Right ventricle myocardium superior (tissue), 1 donor: ENCODE data around the gene EVI5L. TPM values are rescaled to one million over a fixed set of nuclear protein-coding genes. Genes with fewer than 3 reads are reported as not detected.

ENCODE experiments used
- ATAC-seq: fragments of 200-7000 bp; cut with Tn5 transposase; one replicate; pipeline ENCODE4 v1.9.1; 2020; ENCODE audit warnings: mild to moderate bottlenecking; ENCODE audit not compliant: poor library complexity
- DNase-seq: peaks from one replicate; pipeline ENCODE4 v3.0.0-alpha.2; 2020
- intact Hi-C: fragments of 100-400 bp; cut with DNase I; formaldehyde crosslinking; loops from one replicate; pipeline ENCODE4 v1.11.2; 2022
- total RNA-seq: library from RNA; stranded (reverse); fragmentation: NEBNext Ultra II Directional; extraction: Animal tissue kit (Norgen Biotek cat#: 25700); gene quantifications from one replicate; pipeline ENCODE4 v1.2.1, GENCODE V29; 2021
- donor health status: DM: no; HTN: yes; CAD: no; lungs with severe emphysema.

Gene EVI5L
- total RNA-seq, 1 donor from 2014 or later: 19.4 TPM

DNA sequence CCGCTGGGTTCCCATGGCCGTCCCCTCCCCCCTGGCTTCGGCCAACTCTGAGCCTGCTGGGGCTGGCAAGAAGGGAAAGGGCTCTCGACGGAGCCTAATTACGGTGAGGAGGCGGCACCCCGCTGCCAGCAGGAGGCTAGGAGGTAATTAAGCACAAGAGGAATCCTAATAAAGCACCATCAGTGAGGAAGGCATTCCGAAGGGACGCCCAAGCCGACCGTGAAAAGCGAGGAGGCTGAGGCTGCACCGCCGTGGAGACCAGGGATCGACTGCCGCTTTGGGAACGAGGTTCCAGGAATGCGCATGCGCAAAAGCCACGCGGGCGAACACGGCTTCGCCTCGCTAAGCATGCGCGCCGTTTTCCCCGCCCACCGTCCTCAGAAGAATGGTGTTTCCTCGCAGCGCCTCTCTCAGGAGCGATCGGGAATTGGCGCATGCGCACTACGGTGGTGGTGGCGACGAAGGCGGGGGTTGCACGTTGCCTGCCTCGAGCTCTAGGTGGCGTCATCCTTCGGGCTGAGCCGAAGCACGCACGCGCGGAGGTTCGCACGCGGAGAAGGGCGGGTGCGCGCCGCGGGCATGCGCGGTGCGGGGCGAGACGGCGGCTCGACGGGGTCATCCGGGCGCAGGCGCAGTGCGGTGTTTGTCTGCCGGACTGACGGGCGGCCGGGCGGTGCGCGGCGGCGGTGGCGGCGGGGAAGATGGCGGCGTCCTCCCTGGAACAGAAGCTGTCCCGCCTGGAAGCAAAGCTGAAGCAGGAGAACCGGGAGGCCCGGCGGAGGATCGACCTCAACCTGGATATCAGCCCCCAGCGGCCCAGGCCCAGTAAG is 73.4 kb downstream of the EVI5L start, which contains the start of gene MAP2K7:
Gene MAP2K7 (plus strand): TSS at position 634 of the 830 bp plus-strand sequence. CDS start 68 bp downstream, at position 702.
- intact Hi-C loops: no loop called here
- DNase-seq: peak; percentile 100
- peak; percentile 92 for ATAC-seq

DNA sequence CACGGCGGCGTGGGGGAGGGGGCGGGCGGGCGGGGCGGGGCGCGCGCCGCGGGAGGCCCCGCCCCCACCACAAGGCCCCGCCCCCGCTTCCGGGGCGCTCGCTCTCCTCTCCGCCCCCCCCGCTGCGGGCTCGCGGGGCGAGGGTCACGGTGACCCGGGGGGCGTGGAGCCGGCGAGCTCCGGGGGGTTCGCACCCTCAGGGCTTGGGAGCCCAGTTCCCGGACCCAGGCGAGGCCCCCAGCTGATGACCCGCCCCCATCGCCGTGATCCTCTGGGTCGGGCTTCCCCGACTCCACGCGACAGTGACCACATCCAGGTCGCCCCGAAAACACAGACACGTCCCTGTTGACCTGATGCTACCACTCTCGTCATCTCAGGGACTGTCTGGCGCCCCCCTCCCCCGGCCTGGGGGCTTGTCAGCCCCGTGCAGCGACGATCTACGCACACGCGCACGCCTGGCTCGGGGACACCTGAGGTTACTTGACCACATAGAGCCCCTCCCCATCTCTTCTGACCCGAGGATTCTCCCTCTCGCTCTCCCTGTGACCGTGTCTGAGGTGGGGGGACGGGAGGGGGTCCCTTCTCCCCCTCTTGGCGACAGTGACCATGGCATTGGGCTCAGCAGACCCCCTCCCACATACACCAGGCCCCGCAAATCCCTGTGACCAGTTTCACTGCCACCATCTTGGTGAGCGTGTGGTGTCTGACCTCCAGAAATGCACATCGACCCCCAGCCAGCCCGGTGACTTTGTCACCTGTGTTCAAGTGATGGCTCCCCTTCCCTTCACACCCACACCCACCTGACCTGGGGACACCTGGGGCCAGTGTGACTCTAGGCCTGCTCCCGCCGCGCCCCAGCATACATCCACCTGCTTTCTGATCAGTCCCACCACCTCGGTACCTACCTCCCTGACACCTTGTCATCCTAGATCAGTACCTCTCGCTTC is 74.3 kb downstream of the EVI5L start:
- DNase-seq (peak; percentile 72), ATAC-seq (peak; percentile 57)
- intact Hi-C loops: no loop called here

DNA sequence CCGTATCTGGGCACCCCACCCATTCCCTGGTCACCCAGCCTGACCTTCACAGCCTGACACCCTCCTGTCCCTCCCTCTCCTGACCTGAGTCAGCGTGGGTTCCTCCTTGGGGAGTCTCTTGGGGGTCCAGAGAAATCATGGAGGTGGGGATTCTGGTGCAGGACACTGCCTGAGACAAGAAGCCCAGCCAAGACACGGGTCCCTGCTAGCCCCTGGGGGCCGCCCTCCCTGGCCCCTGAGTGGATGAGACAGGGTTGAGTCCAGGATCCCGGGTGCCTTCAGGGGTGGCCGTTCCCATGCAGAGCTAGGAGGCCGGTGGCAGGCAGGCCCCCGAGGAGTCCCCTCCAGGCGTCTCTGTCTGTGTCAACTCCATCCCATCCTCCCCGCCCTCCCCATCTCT is 75.2 kb downstream of the EVI5L start:
- ATAC-seq (no peak), DNase-seq (no peak)
- intact Hi-C loops: no loop called here

DNA sequence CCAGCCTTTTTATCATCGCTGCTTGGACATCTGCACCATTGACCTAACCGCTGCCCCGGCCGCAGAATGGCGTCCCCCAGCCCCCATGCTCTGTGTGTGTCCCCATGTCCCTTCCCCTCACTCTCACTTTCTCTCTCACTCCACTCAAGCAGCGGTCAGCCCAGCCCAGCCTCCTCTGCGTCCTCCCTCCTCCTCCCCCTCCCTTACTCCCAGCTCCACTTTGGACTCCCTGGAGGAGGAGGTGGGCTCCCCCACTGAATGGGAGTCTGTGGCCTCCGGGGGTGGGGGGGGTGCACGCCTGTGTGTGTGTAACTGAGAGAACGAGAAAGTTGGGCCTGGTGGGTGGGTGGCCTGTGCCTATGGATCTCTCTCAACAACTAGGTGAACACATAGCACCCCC is 75.8 kb downstream of the EVI5L start:
- intact Hi-C loops: no loop called here
- ATAC-seq (no peak), DNase-seq (no peak)

- ATAC-seq (no peak), DNase-seq (no peak)
- intact Hi-C loops: no loop called here
Observed at GRCh38 chr19:7907122-7907521, 77.1 kb downstream of the EVI5L start.

GRCh38 chr19:7907544-7907943 is 77.5 kb downstream of the EVI5L start:
- DNase-seq (no peak), ATAC-seq (no peak)
- intact Hi-C loops: no loop called here

GRCh38 chr19:7908078-7908699 is 78.2 kb downstream of the EVI5L start:
- no peak for DNase-seq
- intact Hi-C loops: no loop called here
- no peak for ATAC-seq

DNA sequence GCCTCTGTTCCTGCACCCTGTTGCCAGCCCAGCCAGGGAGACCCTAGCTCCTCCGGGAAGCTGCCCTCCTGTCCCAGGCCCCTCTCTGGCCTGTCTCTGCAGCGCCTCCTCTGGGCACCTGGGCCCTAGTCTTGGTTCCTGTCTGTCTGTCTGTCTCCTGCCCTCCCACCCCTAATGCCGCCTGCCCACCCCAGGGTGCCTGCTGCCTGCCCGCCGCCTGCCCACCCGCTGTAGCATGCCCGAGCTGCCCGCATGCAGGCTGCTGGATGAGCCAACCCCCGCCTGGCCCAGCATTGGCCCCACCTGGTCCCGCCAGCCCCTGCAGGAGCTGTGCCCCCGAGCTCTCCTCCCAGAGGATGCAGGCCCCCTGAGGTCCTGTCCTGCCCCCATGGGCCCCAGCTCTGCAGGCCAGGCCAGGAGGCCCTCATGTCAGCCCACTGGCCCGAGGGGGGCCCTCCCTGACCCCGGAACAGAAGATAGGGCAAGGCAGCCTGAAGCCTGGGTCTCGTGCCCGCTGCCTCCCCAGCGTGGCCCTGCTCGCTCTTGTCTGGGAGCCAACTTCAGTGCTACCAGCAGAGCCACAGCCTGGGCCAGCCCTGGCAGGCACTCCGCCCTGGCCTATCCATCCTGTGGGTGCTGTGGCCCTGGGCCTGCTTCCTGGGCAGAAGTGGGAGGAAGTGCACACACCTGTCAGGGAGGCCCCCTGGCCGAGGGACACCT is 78.9 kb downstream of the EVI5L start:
- intact Hi-C loops: no loop called here
- no peak for DNase-seq
- no peak for ATAC-seq

DNA sequence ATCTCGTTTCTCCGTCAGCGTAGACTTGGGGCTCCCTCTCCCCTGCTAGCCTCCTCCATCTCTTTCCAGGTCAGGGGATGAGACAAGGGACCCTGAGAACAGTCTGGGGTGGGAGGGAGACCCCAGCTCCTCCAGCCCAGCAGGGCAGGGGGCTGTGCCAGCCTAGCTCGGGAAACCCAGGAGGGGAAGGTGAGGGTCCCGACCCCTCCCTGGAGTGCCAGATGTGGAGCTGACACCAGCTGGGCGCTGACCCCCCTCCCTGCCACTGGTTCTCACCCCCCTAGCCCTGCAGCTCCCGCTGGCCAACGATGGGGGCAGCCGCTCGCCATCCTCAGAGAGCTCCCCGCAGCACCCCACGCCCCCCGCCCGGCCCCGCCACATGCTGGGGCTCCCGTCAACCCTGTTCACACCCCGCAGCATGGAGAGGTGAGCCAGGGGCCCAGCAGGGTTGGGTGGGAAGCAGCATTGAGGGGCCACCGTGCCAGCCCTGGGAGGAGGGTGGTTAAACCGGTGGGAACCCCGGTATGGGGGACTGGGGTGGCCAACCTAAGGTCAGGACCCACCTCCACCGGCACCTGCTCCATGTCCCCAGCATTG is 79.6 kb downstream of the EVI5L start:
- DNase-seq (no peak), ATAC-seq (no peak)
- intact Hi-C loops: no loop called here

DNA sequence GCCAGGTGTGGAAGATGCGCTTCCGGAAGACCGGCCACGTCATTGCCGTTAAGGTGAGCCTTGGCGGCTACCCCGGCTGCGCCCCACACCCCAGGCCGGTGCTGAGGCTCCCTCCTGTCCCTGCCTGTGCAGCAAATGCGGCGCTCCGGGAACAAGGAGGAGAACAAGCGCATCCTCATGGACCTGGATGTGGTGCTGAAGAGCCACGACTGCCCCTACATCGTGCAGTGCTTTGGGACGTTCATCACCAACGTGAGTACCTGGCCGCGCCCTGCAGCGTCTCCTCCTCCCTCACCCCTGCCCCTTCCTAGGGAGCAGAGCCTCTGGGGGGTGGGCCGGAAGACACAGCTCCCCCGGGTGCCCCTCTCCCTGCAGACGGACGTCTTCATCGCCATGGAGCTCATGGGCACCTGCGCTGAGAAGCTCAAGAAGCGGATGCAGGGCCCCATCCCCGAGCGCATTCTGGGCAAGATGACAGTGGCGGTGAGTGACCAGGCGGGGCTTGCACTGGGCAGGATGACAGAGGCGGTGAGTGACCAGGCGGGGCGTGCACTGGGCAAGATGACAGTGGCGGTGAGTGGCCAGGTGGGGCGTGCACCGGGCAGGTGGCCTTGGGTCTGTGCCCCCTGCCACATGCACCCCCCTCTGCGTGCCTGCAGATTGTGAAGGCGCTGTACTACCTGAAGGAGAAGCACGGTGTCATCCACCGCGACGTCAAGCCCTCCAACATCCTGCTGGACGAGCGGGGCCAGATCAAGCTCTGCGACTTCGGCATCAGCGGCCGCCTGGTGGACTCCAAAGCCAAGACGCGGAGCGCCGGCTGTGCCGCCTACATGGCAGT is 80.5 kb downstream of the EVI5L start:
- DNase-seq (no peak), ATAC-seq (no peak)
- intact Hi-C loops: no loop called here

- no peak for DNase-seq
- intact Hi-C loops: no loop called here
- ATAC-seq: no peak
Observed at GRCh38 chr19:7911508-7912143, 81.6 kb downstream of the EVI5L start.

- ATAC-seq (no peak), DNase-seq (no peak)
- intact Hi-C loops: no loop called here
Observed at GRCh38 chr19:7912144-7912696, 82.2 kb downstream of the EVI5L start.

DNA sequence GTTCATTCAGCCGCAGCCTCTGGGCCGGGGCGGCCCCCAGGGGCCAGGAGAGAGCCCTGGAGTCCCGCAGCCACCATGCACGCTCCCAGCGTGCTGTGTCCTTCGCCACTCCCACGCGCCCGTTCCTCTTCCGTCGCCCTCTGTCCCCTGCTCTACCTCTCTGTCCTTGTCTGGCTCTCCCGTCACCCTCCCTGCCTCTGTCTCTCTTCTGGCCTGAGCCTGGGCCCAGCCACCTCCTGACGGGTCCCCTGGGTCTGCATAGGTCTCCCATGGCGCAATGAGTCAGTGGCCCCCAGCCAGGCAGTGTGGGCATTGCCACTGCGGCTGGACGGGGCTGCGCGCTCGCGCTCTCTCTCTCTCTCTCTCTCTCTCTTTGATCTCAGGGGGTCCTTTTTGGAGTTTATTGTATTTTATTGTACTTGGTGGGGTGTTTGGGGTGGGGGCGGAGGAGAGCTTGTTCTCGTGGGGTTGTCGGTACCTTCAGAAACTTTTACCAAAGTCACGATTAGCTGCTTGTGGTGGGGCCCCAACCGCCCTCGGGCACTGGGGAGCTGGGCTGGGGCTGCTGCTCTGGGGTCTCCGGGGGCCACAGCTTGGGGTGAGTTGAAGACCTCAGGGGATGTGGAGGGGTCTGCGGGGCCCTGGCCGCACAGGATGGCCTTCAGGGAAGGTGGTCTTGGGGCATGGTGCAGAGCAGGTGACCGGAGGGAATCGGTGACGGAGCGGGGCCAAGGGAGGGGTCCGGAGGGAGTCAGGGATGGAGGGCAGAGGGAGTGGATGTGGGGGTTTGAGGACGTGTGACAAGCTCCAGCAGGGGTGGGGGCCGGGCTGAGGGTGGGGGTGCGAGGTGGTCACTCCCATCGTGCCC is 82.9 kb downstream of the EVI5L start:
- DNase-seq (no peak), ATAC-seq (no peak)
- intact Hi-C loops: no loop called here

DNA sequence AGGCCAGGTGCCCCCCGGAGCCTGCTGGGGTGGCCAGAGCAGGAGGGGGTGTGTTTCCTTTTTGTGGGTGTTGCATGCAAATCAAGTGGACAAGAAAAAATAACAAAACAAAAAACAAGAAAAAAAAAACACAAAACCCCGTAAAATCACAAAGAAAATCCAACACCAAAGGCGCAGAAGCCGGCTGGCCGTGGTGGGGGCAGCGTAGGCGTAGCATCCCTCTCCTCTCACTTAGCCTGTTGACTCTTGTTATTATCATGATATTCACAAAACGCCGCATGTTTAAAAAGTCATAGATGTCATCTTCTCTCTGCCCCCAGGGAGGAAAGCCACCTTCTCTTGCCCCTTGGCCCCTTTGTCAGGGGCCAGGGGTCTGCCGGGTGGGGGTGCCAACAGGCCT is 83.6 kb downstream of the EVI5L start:
- ATAC-seq: no peak
- DNase-seq: no peak
- intact Hi-C loops: no loop called here

GRCh38 chr19:7914099-7914498 is 84.1 kb downstream of the EVI5L start:
- DNase-seq: no peak
- intact Hi-C loops: no loop called here

More at GRCh38 chr19:7914099-7914498, 84.1 kb downstream of the EVI5L start:
- no peak for ATAC-seq
